Erythroblast (primary cell): ENCODE measurements around the gene TMUB1.

ENCODE experiments used
- GATA1 ChIP-seq: IDR thresholded peaks from 2 replicates; pipeline ENCODE4 v1.6.1; 2011; ENCODE audit warnings: low read depth, mild to moderate bottlenecking, control low read depth, low read length, moderate library complexity
- POLR2A ChIP-seq: IDR thresholded peaks from 2 replicates; pipeline ENCODE4 v1.6.1; 2011; ENCODE audit warnings: mild to moderate bottlenecking, low read length

DNA sequence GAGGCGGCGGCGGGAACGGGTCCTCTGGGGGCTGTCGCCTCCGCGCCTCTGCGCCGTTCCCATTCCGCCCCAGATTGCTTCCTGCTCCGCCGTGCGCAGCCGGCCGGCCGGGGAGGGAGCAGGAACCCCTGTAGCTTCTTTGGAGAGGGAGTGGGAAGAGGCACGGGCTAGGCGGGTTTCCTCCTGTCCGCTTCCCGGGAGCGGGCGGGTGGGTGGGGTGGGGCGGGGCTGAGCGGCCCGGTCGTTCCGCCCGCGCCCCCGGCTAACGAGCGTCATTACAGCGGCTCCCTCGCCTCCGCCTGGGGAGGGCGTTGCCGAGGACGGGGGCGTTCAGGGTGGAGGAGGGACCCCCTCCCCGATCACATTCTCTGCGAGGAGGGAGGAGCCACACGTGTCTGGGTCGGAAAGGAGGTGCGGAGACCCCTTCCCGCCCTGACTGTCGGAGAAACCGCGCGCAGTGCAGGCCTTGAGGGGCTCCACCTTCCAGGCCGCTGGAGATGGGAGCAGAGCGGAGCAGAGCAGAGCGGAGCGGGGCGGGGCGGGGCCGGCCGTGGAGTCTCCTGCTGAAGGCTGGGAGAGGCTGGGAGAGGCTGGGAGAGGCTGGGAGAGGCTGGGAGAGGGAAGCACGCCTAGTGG lies 42.7 kb upstream of the TMUB1 start:
- no peak for TF ChIP-seq POLR2A
- TF ChIP-seq GATA1, result no peak
